Measurements from ENCODE around the gene ALAD.
"Not testable (repeated sequence)": the region's sequence is repeated elsewhere in the genome, so short reads cannot be mapped to it uniquely, and the experiment has no call there.

ALAD gene

DNA sequence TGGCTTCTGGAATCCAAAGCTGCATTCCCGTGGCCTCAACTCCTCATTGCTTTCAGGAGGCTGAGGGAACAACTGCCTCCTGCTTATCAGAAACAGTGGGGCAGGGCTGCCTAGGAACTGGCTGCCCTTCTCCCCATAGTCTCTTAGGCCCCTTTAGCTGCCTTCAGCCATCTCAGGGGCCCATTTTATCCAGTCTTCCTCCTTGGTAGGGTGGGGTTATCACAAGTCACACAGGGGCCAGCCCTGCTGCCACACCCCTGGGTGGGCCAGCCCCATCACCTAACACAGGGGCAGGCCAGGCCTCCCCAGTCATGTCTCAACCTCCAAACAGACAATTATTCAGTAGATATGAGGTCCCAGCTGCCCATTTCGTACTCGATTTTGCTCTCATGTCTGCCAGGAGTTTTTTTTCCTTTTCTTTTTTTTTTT lies 3.9 kb downstream of the ALAD start:
- FAIRE-seq = no peak

DNA sequence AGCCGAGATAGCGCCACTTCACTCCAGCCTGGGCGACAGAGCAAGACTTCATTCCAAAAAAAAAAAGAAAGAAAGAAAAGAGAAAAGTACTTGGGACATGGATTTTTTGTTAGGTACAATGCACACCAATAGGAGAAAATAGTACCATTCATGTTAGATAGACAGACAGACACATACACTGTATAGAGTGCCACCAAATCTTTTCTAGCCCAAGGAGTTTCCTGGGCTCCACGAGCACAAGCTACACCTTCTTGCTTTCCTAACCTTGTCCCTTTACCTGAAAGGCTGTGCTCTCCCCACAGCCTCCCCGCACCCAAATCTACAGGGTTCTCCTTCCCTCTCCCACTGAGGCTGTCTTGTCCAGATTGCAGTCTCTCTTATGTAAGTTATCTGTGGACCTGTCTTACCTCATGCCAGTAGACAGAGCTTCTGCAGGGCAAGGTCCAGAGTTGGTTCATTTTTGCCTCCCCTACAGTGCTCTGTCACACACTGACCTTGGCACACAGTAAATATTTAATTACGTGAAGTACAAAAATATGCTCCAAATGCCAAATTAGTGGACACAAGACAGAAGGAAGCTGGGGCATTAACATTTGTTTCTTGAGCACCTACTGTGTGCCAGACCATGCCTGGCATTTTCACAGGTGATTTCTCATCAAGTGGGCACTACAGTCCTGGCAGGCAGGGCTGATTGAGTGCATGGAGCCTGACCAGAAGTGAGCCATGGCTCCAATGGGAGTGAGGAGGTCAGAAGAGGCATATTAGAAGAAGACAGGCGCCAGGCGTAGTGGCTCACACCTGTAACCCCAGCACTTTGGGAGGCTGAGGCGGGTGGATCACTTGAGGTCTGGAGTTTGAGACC lies 5.9 kb downstream of the ALAD start:
- no peak for FAIRE-seq

DNA sequence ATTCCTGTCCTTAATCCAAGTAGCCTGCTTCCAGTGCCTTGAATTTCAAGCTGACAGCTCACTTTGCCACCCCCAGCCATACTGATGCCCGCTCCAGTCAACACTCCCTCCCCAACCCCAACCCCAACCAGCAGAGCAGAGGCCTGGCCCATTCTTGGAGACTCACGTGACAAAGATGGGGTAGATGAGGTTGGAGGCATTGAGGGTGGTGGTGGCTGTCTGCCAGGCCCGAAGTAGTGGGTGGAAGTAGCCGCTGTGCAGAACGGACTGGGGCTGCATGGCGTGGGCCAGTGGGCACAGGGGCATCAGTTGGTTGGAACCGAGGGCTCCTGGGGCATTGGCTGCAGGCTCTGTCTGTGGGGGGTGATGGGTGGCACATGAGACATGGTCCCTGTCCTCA lies 7.8 kb downstream of the ALAD start:
- no peak for FAIRE-seq

DNA sequence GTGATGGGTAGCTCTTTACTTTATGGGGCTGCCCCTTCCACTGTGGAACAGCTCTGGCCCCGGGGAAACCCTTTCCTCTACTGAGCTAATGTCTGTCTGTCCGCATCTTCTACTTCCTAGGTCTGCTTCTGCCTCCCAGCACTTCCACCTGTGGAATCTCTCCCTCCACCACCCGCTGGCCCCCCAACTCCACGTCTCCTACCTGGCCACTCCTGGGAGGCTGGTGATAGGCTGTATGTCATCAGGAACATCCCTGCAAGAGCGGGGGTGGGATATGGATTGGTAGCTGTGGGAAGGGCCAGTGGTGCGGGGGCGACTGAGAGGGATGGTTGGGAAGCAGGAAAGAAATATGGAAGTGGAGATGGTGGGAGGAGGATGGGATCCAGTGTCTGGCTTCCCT lies 9.2 kb downstream of the ALAD start:
- FAIRE-seq = no peak

DNA sequence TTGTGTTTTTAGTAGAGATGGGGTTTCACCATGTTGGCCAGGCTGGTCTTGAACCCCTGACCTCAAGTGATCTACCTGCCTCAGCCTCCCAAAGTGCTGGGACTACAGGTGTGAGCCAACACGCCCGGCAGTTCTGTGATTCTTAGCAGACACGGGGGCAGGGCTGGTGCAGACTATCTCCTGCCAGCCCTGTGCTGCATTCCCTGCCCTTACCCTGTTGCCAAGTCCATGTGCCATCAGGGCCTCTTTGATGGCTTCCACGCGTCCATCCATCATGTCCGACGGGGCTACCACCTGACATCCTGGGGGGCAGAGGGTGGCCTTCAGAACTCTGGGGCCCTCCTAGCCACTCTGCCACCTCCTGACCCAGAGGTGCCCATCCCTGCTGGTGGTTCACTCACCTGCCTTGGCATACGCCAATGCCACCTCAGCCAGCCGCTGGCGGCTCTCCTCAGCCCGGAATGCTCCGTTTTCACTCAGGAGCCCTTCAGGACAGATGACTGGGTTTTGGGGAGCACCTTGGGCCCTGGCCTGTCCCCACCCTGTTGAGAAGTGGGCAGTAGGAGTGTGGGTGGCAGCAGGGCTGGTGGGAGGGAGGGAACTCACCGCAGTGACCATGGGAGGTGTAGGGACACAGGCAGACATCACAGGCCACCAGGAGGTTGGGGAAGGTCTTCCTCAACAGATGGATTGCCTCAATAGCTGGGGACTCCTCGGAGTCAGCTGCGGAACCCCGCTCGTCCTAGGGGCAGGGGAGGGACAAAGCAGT lies 10.7 kb downstream of the ALAD start:
- no peak for FAIRE-seq

DNA sequence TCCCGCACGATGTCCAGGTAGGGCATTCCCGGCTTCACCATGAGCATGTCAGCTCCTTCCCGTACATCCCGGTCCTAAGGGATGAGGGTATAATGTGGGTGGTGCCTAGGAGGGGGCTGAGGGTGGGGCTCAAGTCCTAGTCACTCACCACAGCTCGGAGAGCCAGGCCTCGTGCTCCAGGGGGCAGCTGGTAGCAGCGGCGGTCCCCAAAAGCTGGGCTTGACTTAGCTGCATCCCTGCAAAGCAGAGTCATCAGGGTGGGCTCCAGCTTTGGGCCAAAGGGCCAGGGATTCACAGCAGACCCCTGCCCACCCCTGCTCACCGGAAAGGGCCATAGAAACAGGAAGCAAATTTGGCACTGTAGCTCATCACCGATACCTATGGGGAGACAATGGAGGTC lies 11.6 kb downstream of the ALAD start:
- FAIRE-seq = no peak

DNA sequence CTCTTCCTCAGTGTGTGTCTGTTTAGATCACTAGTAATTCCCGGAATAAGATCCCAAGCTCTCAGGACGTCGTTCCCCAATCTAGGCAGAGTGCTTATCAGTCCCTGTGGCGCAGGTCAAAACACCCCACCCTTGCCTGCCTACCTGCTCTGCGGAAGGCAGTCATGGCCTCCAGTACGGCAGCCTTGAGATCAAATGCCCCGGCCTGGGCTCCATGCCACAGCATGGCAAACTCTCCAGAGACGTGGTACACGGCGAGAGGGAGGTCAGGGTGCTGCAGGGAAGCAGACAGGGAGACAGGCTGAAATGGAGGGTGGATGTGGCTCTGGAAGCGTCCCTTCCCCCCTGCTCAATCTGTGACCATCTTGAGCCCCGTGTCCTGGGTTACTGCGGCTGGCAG lies 12.3 kb downstream of the ALAD start:
- FAIRE-seq = no peak

DNA sequence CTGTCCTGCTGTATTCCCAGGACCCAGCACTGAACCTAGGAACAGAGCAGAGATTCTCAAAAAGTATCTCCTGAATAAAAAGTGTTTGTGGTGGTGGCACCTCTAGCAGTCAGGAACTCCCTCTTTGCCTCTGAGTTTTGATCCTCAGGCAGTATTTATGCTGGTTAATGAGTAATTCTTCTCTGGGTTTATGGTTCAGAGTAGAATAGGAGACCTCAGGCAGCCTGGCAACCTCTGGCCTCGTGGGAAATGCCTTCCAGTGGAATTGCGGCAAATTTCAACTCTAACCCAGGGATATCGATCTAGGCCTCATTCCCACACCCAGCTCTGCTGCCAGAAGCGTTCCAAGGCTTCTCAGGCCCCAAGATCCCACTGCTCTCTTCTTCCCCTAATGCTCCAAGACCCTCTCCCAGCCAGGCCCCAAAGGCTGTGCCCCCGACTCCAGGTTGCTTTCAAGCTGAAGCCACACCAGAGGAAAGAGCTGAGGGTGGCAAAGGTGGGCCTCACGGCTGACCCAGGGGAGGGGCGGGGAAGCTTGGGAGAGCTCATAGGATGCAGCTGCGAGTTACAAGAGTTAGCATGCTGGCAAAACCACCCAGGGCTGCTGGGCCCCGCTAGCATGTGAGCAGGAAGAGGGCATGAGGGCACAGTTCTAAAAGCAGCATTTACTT lies 13.4 kb downstream of the ALAD start:
- no peak for FAIRE-seq

DNA sequence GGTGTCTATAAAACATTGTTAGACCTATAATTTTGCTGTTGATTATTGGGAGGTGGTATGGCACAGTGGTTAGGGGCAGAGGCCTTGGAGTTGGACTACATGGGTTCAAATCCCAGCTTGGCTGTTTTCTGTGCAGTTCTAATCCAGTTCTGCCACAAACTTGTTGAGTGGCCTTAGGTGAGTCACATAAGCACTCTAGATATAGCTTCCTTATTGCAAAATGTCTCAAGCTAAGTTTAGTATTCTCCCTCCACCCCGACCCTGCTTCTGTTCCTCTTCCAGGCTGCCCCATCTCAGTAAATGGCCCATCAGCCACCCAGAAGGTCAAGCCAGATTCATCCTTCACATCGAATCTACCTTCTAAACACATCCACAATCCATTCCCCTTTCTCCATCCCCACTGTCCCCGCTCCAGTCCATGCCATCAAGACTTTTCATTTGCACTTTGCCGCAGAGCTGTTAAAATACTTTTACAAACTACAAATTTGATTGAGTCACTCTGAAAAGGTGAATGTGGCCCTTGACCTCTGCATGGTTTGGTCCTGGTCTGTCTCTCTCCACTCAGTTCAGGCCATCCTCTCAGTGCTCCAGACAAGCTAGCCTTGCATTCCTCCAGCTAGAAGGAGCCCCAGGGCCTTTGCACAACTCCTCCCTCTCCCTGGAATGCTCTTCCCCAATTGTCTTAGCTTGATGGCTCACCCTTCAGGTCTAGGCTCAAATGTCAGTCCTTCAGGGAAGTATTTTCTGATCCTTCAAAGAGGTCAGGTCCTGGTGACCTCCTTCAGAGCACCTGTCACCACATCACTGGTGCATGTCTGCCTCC lies 14.3 kb downstream of the ALAD start:
- no peak for FAIRE-seq

DNA sequence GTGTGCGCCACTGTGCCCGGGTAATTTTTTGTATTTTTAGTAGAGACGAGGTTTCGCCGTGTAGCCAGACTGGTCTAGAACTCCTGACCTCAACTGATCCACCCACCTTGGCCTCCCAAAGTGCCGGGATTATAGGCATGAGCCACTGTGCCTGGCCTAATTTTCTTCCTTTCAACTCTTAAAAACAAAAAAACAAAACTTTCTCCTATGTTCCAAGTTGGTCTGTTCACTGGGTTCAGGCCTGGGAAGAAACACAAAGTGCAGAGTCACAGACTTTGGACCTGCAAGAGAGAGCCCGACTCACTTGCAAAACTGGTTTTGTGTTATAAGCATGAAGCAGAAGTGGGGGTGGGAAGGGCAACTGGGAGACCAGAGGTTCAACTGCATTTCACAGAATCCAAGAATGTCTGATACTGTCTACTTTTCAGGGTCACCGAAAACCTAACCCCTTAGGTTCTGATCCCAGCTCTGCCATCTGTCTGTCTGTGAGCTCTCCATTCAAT lies 19.1 kb downstream of the ALAD start:
- FAIRE-seq = no peak

DNA sequence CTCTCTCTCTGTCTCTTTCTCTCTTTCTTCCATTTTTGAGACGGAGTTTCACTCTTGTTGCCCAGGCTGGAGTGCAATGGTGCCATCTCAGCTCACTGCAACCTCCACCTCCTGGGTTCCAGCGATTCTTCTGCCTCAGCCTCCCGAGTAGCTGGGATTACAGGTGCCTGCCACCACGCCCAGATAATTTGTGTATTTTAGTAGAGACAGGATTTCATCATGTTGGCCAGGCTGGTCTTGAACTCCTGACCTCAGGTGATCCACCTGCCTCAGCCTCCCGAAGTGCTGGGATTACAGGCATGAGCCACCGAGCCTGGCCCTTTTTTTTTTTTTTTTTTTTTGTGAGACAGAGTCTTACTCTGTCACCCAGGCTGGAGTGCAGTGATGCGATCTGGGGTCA lies 19.6 kb downstream of the ALAD start:
- FAIRE-seq = not testable (repeated sequence)

DNA sequence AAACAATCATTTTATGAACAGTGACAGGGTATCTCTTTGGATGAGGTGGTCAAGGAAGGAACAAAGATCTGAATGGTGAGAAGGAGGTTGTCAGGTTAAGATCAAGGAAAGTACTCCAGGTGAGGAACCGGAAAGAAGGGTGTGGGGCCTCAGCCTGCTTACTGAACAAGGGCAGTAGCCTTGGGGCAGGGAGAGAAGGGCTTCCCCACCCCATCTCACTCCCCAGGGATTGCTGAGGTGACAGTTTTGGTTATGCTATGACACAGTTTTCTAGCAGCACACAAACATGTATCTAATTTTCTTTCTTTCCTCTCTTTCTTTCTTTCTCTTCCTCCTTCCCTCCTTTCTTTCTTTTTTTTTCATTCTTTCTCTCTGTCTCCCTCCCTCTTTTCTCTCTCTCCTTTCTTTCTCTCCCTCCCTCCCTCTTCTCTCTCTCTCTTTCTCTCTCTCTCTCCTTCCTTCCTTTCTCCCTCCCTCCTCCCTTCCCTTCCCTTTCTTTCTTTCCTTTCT lies 20.2 kb downstream of the ALAD start:
- FAIRE-seq = no peak

DNA sequence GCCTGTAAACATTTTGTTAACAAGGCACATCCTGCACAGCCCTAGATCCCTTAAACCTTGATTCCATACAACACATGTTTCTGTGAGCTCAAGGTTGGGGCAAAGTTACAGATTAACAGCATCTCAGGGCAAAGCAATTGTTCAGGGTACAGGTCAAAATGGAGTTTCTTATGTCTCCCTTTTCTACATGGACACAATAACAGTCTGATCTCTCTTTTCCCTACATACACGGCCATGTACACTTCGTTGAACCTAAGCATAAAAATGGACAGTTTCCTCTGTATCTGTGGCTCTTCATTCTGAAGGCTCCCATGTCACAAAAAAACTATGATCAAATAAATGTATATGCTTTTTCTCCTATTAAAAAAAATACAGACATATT lies 21.3 kb downstream of the ALAD start:
- FAIRE-seq = not testable (repeated sequence)

DNA sequence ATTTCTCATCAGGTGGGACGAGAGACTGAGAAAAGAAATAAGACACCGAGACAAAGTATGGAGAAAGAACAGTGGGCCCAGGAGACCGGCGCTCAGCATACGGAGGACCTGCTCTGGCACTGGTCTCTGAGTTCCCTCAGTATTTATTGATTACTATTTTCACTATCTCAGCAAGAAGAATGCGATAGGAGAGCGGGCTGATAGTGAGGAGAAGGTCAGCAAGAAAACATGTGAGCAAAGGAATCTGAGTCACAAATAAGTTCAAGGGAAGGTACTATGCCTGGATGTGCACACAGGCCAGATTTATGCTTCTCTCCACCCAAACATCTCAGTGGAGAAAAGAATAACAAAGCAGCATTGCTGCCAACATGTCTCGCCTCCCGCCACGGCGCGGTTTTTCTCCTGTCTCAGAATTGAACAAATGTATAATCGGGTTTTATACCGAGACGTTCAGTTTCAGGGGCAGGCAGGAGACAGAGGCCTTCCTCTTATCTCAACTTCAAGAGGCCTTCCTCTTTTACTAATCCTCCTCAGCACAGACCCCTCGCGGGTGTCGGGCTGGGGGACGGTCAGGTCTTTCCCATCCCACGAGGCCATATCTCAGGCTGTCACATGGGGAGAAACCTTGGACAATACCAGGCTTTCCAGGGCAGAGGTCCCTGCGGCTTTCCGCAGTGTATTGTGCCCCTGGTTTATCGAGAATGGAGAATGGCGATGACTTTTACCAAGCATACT lies 21.8 kb downstream of the ALAD start:
- FAIRE-seq = not testable (repeated sequence)

DNA sequence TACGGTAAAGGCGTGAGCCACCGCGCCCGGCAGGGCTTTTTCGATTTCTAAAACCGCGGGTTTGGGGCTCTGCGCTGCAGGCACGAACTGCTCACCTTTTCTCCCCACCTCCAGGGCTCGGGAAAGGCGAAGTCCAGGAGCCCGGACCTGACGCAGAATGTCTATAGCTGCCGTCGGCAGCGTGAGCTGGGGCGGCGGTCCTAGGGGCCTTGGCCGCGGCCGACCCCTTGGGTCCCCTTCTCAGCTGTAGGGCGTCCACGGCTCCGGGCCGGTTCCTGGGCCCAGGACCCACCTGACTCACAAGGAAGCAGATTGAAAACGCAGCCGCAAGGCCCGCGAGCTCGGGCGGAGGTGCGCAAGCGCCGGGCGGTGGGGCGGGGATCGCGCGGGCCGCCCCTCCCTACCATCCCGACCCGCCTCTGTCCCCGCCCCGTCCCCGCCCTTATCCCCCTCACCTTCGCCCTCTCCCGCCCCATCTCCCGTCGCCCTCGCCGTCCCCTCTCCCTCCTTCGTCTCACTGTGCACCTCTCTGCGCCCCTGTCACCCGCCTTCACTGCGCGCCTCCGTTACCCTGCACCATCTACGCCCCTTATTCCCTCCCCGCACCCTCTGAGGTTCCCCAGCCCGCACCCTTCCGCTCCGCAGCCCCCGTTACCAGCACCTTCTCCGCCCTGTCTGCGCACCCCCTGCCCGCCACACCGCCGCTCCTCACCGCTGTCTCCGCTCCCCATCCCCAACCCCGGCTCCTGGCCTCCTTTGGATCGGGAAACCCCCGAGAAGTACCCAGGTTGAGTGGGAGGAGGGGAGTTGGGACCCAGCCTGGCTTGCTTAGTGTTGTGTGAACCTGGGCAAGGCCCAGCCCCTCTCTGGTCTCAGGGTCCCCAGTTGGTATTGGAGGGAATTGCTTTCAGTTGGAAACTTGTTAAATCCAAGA lies 24.2 kb downstream of the ALAD start, which contains the start of gene HDHD3:
Gene HDHD3, minus strand, starts transcription at position 353 of the 934 bp plus-strand sequence. CDS start 2,632 bp downstream, outside the sequence.
- no peak for FAIRE-seq

DNA sequence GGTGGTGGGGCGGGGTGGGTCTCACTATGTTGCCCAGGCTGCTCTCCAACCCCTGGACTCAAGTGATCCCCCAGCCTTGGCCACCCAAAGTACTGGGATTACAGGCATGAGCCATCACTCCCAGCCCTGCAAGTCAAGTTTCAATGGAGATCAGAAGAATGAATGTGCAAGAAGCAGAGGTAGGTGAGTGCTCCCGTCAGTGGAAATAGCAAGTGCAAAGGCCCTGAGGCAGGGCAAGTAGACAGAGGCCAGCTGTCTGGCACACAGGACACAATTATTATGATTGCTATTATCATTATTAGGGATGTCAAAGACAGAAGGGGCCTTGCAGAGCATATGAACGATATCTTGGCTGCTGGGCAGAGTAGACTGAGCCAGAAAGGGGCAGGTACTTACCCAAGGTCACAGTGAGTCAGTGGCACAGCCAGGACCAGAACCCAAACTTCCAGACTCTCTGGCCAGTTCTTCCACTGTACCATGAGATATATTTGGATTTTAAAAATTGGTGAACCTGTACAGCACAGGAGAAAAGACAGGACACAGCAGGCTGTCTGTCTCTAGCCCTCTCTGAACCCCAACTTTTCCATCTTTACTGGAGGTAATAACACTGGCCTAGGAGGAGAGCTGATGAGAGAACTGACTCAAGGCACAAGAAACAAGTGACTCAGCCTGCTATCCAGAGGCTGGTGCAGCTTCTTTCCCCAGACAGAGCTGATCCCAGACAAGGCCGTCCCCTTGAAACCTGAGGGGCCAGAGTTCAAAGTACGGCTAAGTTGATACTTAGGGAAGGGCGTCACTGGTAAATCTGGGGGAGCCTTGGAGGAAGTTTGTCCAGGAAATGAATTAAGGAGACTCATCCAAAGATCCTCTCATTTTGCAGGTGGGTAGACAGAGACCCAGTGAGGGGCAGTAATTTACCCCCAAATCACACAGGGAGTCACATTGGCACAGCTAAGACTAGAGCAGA lies 25.7 kb downstream of the ALAD start:
- no peak for FAIRE-seq

DNA sequence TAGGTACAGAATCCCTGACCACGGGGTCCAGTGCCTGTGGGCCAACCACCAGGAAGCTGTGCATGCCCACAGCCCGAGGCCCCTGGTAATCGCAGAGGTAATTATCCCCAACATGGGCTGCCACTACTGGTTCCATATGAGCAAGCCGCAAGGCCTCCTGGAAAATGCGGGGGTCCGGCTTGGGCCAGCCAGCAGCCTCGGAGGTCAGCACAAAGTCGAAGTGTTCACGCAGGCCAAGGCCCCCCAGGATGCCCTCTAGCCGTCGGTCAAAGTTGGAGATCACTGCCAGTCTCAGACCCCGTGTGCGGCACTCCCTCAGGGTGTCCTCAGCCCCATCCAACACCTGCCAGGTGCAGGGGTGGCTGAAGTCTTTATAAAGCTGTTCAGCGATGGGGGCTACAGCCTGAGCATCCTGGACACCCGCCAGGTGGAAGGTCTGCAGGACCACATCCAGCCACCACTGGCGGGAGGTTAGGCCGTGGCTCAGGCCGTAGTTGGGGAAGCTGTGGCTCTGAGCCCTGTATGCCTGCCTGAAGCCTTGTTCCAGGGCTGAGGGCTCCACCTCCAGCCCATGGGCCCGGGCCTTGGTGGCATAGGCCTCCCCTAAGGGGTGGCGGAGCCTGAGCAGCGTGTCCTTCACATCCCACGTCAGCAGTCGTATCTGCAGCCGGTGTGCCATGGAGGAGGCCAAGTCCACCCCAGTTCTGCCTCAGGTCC lies 27.2 kb downstream of the ALAD start:
- no peak for FAIRE-seq

DNA sequence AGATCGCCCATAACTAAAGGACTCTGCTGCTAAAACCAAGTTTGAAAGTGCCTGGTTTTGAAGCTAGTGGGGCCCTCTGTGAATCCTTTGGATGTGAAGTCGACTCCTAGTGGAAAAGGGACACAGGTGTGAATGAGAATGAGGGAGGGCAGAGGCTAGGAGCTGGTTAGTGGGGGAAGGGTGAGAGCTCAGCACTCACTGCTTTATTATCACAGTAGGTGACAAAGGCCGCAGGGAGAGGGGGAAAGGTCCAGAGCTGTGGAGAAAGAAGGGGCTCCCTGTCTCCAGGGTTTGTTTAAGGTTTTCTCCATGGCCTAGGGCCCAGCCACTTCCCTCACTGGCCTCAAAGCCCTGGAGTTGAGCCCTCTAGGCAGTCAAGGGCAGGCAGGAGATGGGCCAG lies 27.8 kb downstream of the ALAD start:
- no peak for FAIRE-seq
